Prostate gland (tissue), 2 donors: Measurements from ENCODE around the gene STXBP4. TPM values are rescaled to one million over a fixed set of nuclear protein-coding genes. Genes with fewer than 3 reads are reported as not detected.

ENCODE experiments used
- DNase-seq: peaks from one replicate; pipeline ENCODE4 v3.0.0-alpha.2; 2019; ENCODE audit warnings: low spot score
- H3K27ac ChIP-seq, 2 donors: fragments of 200-600 bp; sonication (generic); 2 replicates each; pipeline ENCODE4 v1.5.1; 2017 to 2019
- H3K27me3 ChIP-seq: fragments of 200-600 bp; sonication (generic); replicated peaks from 2 replicates; pipeline ENCODE4 v1.5.1; 2019; ENCODE audit not compliant: insufficient read depth
- H3K36me3 ChIP-seq, 2 donors: fragments of 200-600 bp; sonication (generic); 1 replicate in 1 of 2; 2 replicates in 1 of 2; pipeline versions ENCODE4 v1.5.1 to v1.8.1; 2017 to 2019
- H3K4me1 ChIP-seq: fragments of 200-600 bp; sonication (generic); replicated peaks from 2 replicates; pipeline ENCODE4 v1.5.1; 2019
- H3K4me3 ChIP-seq, 2 donors: fragments of 200-600 bp; sonication (generic); 2 replicates each; pipeline ENCODE4 v1.5.1; 2017 to 2019
- H3K9me3 ChIP-seq: fragments of 200-600 bp; sonication (generic); 2 replicates; pipeline ENCODE4 v1.5.1; 2017
- CTCF ChIP-seq, 4 experiments: fragments of 200-600 bp in 2 of 4; fragments of 450-650 bp in 2 of 4; sonication (generic) in 2 of 4; IDR thresholded peaks; 1 replicate in 3 of 4; 2 replicates in 1 of 4; pipeline ENCODE4 v1.5.1; 2016 to 2019; ENCODE audit warnings: antibody characterized with exemption in 4 of 4, mild to moderate bottlenecking in 2 of 4, moderate library complexity in 2 of 4
- POLR2A ChIP-seq: fragments of 450-650 bp; IDR thresholded peaks from one replicate; pipeline ENCODE4 v1.6.1; 2016; ENCODE audit warnings: antibody characterized with exemption, mild to moderate bottlenecking
- POLR2AphosphoS5 ChIP-seq: sonication (generic); formaldehyde crosslinking; IDR thresholded peaks from one replicate; pipeline ENCODE4 v1.6.1; 2017; ENCODE audit warnings: antibody characterized with exemption
- WGBS: methylation state at CpG from one replicate; pipeline ENCODE4 v1.1.5; 2018; 5-methylcytosine and 5-hydroxymethylcytosine counted together
- intact Hi-C: fragments of 100-400 bp; cut with DNase I; formaldehyde crosslinking; loops from one replicate; pipeline ENCODE4 v1.14.2; 2022
- total RNA-seq, 2 donors: library from RNA; depleted of rRNA; stranded (reverse); fragments of >200 nt; gene quantifications; one replicate each; pipeline ENCODE4 v1.1.0, GENCODE V29; 2016

Gene STXBP4
- total RNA-seq, 2 donors from 2014 or later = 7.2 to 29.0 TPM

GRCh38 chr17:54927525-54927924 lies 41.0 kb upstream of the STXBP4 start:
- WGBS = 89% methylated on average over 3 of the region's 3 CpGs
- Histone ChIP-seq H3K27ac (no peak overlapping the region), H3K9me3 (no peaks in the 10 kb centered on the region), H3K4me1 (no peaks in the 10 kb centered on the region), H3K27me3 (no peaks in the 10 kb centered on the region), H3K4me3 (no peak overlapping the region), H3K36me3 (no peaks in the 10 kb centered on the region)
- DNase-seq = no peak
- intact Hi-C loops = no loop called here
- TF ChIP-seq POLR2AphosphoS5 = no peak
- no peak for TF ChIP-seq POLR2A

- H3K4me3 ChIP-seq = no peak overlapping the region
- intact Hi-C loops = no loop called here
- no peak for DNase-seq
- no peak overlapping the region for H3K27ac ChIP-seq
- H3K9me3 ChIP-seq = no peaks in the 10 kb centered on the region
- H3K27me3 ChIP-seq = no peaks in the 10 kb centered on the region
- H3K36me3 ChIP-seq = no peaks in the 10 kb centered on the region
- TF ChIP-seq POLR2A (no peak), POLR2AphosphoS5 (peak; percentile 9)
- H3K4me1 ChIP-seq = no peaks in the 10 kb centered on the region
- WGBS = 100% methylated on average over 1 of the region's 1 CpG
Observed at GRCh38 chr17:54932711-54933110, 35.9 kb upstream of the STXBP4 start.

- no peak overlapping the region for H3K27ac ChIP-seq
- TF ChIP-seq POLR2A = no peak
- TF ChIP-seq POLR2AphosphoS5 = no peak
- TF ChIP-seq CTCF (IDR thresholded peaks at IDR 0.05) = no peak
- H3K27me3 ChIP-seq = no peaks in the 10 kb centered on the region
- H3K4me1 ChIP-seq = no peaks in the 10 kb centered on the region
- WGBS = 94% methylated on average over 3 of the region's 3 CpGs
- H3K4me3 ChIP-seq = no peak overlapping the region
- intact Hi-C loops = no loop called here
- H3K9me3 ChIP-seq = no peaks in the 10 kb centered on the region
- no peaks in the 10 kb centered on the region for H3K36me3 ChIP-seq
- no peak for DNase-seq
Observed at GRCh38 chr17:54933921-54934320, 34.6 kb upstream of the STXBP4 start.

GRCh38 chr17:54935471-54935870 lies 33.1 kb upstream of the STXBP4 start:
- H3K4me1 ChIP-seq = no peaks in the 10 kb centered on the region
- no peaks in the 10 kb centered on the region for H3K36me3 ChIP-seq
- WGBS = 90% methylated on average over 5 of the region's 5 CpGs
- intact Hi-C loops = no loop called here
- no peak for DNase-seq
- TF ChIP-seq POLR2A (no peak), POLR2AphosphoS5 (no peak), CTCF (IDR thresholded peaks at IDR 0.05) (no peak)
- H3K9me3 ChIP-seq = no peaks in the 10 kb centered on the region
- H3K27ac ChIP-seq = no peak overlapping the region
- H3K4me3 ChIP-seq = no peak overlapping the region
- H3K27me3 ChIP-seq = no peaks in the 10 kb centered on the region

GRCh38 chr17:54937018-54937417 lies 31.5 kb upstream of the STXBP4 start:
- intact Hi-C loops = no loop called here
- no peak overlapping the region for H3K27ac ChIP-seq
- H3K4me3 ChIP-seq = no peak overlapping the region
- WGBS = 70% methylated on average over 5 of the region's 5 CpGs
- no peaks in the 10 kb centered on the region for H3K36me3 ChIP-seq
- no peak for DNase-seq
- no peaks in the 10 kb centered on the region for H3K4me1 ChIP-seq
- H3K27me3 ChIP-seq = no peaks in the 10 kb centered on the region
- TF ChIP-seq POLR2A (no peak), CTCF (IDR thresholded peaks at IDR 0.05) (no peak), POLR2AphosphoS5 (no peak)
- H3K9me3 ChIP-seq = no peaks in the 10 kb centered on the region

GRCh38 chr17:54937426-54937825 lies 31.1 kb upstream of the STXBP4 start:
- H3K27ac ChIP-seq = no peak overlapping the region
- intact Hi-C loops = no loop called here
- TF ChIP-seq POLR2AphosphoS5 (no peak), POLR2A (no peak), CTCF (IDR thresholded peaks at IDR 0.05) (no peak)
- DNase-seq = no peak
- WGBS = 92% methylated on average over 1 of the region's 1 CpG
- H3K9me3 ChIP-seq = no peaks in the 10 kb centered on the region
- no peaks in the 10 kb centered on the region for H3K27me3 ChIP-seq
- no peaks in the 10 kb centered on the region for H3K36me3 ChIP-seq
- H3K4me1 ChIP-seq = no peaks in the 10 kb centered on the region
- no peak overlapping the region for H3K4me3 ChIP-seq
